Sigmoid colon (tissue), 7 donors: ENCODE results near the gene METTL26. TPM values are rescaled to one million over a fixed set of nuclear protein-coding genes. Genes with fewer than 3 reads are reported as not detected.

Experiments
- DNase-seq: peaks from one replicate; pipeline ENCODE4 v3.0.0-alpha.2; 2019
- H3K27ac ChIP-seq, 4 donors: fragments of 200-600 bp; sonication (generic); one replicate each; pipeline ENCODE4 v1.5.1; 2016 to 2019; ENCODE audit warnings: mild to moderate bottlenecking in 1 of 4
- H3K27me3 ChIP-seq, 3 donors: fragments of 200-600 bp; sonication (generic); one replicate each; pipeline ENCODE4 v1.5.1; 2019; ENCODE audit warnings: mild to moderate bottlenecking in 1 of 3
- H3K36me3 ChIP-seq, 4 donors: fragments of 200-600 bp; sonication (generic); one replicate each; pipeline ENCODE4 v1.5.1; 2016 to 2019
- H3K4me1 ChIP-seq, 4 donors: fragments of 200-600 bp; sonication (generic); one replicate each; pipeline ENCODE4 v1.5.1; 2017 to 2019
- H3K4me3 ChIP-seq, 4 donors: fragments of 200-600 bp; sonication (generic); one replicate each; pipeline ENCODE4 v1.5.1; 2017 to 2019; ENCODE audit warnings: mild to moderate bottlenecking in 2 of 4, moderate library complexity in 1 of 4
- H3K9me3 ChIP-seq, 4 donors: fragments of 200-600 bp in 3 of 4; sonication (generic) in 3 of 4; one replicate each; pipeline versions ENCODE4 v1.5.1 to v1.6.1; 2013 to 2019
- EP300 ChIP-seq, 4 donors: sonication (generic); formaldehyde crosslinking; IDR thresholded peaks; one replicate each; pipeline ENCODE4 v1.6.1; 2017; ENCODE audit warnings: antibody characterized with exemption in 4 of 4
- POLR2A ChIP-seq, 2 donors: fragments of 450-650 bp; IDR thresholded peaks; one replicate each; pipeline ENCODE4 v1.6.1; 2016; ENCODE audit warnings: antibody characterized with exemption in 2 of 2, mild to moderate bottlenecking in 2 of 2, moderate library complexity in 2 of 2
- POLR2AphosphoS5 ChIP-seq, 4 donors: sonication (generic); formaldehyde crosslinking; IDR thresholded peaks; one replicate each; pipeline ENCODE4 v1.6.1; 2017; ENCODE audit warnings: antibody characterized with exemption in 4 of 4
- WGBS, 2 donors: extraction: QIAGEN DNeasy Blood & Tissue Kit; methylation state at CpG; one replicate each; pipeline ENCODE4 v1.1.7; 2013; 5-methylcytosine and 5-hydroxymethylcytosine counted together
- intact Hi-C: fragments of 100-400 bp; cut with DNase I; formaldehyde crosslinking; loops from one replicate; pipeline ENCODE4 v1.15.1; 2023
- polyA plus RNA-seq, 3 donors: library from polyadenylated mRNA; stranded (reverse); fragments of 200-250 nt; gene quantifications; one replicate each; pipeline ENCODE4 v1.2.3, GENCODE V29; 2013
- total RNA-seq, 4 donors: library from RNA; depleted of rRNA; stranded (reverse); fragments of >200 nt; gene quantifications; one replicate each; pipeline ENCODE4 v1.1.0, GENCODE V29; 2016
- TF ChIP-seq, protein P1 (sequence below), 4 experiments: fragments of 450-650 bp in 3 of 4; fragments of 200-600 bp in 1 of 4; IDR thresholded peaks; one replicate each; pipeline ENCODE4 v1.5.1; 2016 to 2019; ENCODE audit warnings: antibody characterized with exemption in 4 of 4, mild to moderate bottlenecking in 3 of 4, moderate library complexity in 2 of 4
- donor health status: healthy with polysubstance abuse.
- donor health status: Bipolar disorder and iron deficiency.
- donor health status: healthy.

Gene METTL26
- total and polyA plus RNA-seq, 7 donors: 79.5 to 163 (median 132) TPM

DNA sequence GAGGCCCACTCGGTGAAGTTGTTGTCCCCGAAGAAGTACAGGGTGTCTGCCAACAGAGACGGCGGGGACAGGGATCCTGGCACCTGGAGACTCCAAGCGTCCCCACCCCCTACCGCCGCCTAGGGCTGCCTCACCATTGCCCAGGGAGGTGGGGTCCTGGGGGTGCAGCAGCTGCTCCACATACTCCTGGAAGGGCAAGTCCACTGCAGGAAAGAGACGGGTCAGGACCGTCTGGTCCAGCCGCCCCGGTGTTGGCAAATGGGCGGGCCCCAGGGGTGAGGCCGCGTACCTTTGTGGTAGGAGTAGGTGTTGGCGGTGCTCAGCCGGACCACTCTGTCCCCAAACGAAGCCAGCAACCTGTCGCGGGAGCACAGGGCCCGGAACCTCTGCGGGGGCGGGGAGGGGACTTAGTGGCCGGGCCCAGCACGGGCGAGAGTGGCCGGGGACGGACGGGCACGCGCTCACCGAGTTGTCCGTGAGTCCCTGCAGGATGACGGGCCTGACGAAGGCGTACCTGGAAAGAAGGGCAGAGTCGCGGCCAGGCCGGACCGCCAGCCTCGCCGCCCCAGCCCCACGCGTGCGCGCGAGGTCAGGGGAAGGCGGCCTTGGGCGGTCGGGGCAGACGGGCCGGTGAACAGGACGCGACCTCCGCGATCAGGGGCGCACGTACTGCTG lies 47.4 kb upstream of the METTL26 start:
- WGBS, 2 donors: 6 to 19% methylated on average over 57 of the region's 57 CpGs
- no peaks in the 10 kb centered on the region for H3K9me3 ChIP-seq
- DNase-seq: no peak
- H3K27me3 ChIP-seq: no peaks in the 10 kb centered on the region
- H3K4me1 ChIP-seq: peaks cover 0 to 70% (median 63%) of the 10 kb centered on the region in 4 donors
- peak overlapping the region; percentile 49 to 83 (median 79) for H3K4me3 ChIP-seq
- intact Hi-C loops: loop anchor here (2.0 to 10.0 kb wide), 2 partner anchors 37 to 1091 kb away; partner anchors contain the start of genes ANTKMT, EME2, MRPS34 and NME3
- peak overlapping the region; percentile 82 to 87 (median 83) for H3K27ac ChIP-seq
- TF ChIP-seq, protein P1, sequence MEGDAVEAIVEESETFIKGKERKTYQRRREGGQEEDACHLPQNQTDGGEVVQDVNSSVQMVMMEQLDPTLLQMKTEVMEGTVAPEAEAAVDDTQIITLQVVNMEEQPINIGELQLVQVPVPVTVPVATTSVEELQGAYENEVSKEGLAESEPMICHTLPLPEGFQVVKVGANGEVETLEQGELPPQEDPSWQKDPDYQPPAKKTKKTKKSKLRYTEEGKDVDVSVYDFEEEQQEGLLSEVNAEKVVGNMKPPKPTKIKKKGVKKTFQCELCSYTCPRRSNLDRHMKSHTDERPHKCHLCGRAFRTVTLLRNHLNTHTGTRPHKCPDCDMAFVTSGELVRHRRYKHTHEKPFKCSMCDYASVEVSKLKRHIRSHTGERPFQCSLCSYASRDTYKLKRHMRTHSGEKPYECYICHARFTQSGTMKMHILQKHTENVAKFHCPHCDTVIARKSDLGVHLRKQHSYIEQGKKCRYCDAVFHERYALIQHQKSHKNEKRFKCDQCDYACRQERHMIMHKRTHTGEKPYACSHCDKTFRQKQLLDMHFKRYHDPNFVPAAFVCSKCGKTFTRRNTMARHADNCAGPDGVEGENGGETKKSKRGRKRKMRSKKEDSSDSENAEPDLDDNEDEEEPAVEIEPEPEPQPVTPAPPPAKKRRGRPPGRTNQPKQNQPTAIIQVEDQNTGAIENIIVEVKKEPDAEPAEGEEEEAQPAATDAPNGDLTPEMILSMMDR (IDR thresholded peaks at IDR 0.05): no peak
- TF ChIP-seq POLR2AphosphoS5 (IDR thresholded peaks at IDR 0.05): no peak
- no peak for TF ChIP-seq POLR2A (IDR thresholded peaks at IDR 0.05)
- no peak for TF ChIP-seq EP300 (IDR thresholded peaks at IDR 0.05)
- peaks cover 14 to 41% (median 21%) of the 10 kb centered on the region in 4 donors for H3K36me3 ChIP-seq

GRCh38 chr16:682493-683395 lies 46.6 kb upstream of the METTL26 start:
- 68 to 87% methylated on average over 36 of the region's 36 CpGs for WGBS, 2 donors
- intact Hi-C loops: loop anchor here (10.0 kb wide), 1 partner anchor 1092 kb away; the partner anchor contains the start of genes EME2, MRPS34 and NME3
- no peak for TF ChIP-seq POLR2A (IDR thresholded peaks at IDR 0.05)
- TF ChIP-seq, protein P1 (IDR thresholded peaks at IDR 0.05): peak in 1 of 4 experiments; percentile 5
- no peak for TF ChIP-seq POLR2AphosphoS5 (IDR thresholded peaks at IDR 0.05)
- H3K9me3 ChIP-seq: no peaks in the 10 kb centered on the region
- peaks cover 14 to 39% (median 21%) of the 10 kb centered on the region in 4 donors for H3K36me3 ChIP-seq
- peak overlapping the region in 2 of 4 donors; percentile 82 to 83 for H3K4me3 ChIP-seq
- H3K4me1 ChIP-seq: peaks cover 0 to 64% (median 61%) of the 10 kb centered on the region in 4 donors
- no peak overlapping the region for H3K27ac ChIP-seq
- no peaks in the 10 kb centered on the region for H3K27me3 ChIP-seq
- DNase-seq: peak; percentile 74

DNA sequence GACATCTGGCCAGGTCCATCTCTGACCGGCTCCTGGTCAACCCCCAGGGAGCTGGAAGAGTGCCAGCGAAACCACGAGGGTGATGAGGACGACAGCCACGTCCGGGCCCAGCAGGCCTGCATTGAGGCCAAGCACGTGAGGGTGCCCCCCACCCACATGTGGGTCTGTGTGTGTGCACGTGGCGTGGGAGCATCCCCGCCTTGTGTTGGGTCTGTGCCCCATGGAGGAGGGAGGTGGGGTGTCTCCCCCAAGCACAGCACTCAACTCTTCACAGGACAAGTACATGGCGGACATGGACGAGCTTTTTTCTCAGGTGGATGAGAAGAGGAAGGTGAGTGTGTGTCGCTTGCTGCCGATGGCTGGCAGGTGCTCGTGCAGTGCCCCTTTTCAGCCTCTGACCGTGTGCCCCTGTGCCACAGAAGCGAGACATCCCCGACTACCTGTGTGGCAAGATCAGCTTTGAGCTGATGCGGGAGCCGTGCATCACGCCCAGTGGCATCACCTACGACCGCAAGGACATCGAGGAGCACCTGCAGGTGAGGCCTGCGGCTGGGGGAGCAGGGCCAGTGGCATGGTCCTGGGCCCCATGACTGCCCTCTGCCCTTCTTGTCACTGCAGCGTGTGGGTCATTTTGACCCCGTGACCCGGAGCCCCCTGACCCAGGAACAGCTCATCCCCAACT lies 45.8 kb upstream of the METTL26 start:
- intact Hi-C loops: loop anchor here (10.0 kb wide), 1 partner anchor 1093 kb away; the partner anchor contains the start of genes EME2, MRPS34 and NME3
- Histone ChIP-seq H3K4me3 (peak overlapping the region in 2 of 4 donors; percentile 93 to 95), H3K27ac (peak overlapping the region in 1 of 4 donors; percentile 99), H3K36me3 (peaks cover 14 to 31% (median 19%) of the 10 kb centered on the region in 4 donors), H3K4me1 (peaks cover 0 to 64% (median 61%) of the 10 kb centered on the region in 4 donors), H3K9me3 (no peaks in the 10 kb centered on the region), H3K27me3 (no peaks in the 10 kb centered on the region)
- no peak for DNase-seq
- 77 to 83% methylated on average over 28 of the region's 28 CpGs for WGBS, 2 donors
- TF ChIP-seq EP300 (IDR thresholded peaks at IDR 0.05): no peak
- TF ChIP-seq, protein P1 (IDR thresholded peaks at IDR 0.05): no peak

GRCh38 chr16:680967-681745 lies 45.1 kb upstream of the METTL26 start:
- intact Hi-C loops: loop anchor here (1.0 to 10.0 kb wide), 2 partner anchors 92 to 1094 kb away; partner anchors contain the start of genes EME2, MRPS34 and NME3
- H3K36me3 ChIP-seq: peaks cover 14 to 23% (median 17%) of the 10 kb centered on the region in 4 donors
- H3K9me3 ChIP-seq: no peaks in the 10 kb centered on the region
- TF ChIP-seq POLR2AphosphoS5 (IDR thresholded peaks at IDR 0.05) (no peak), POLR2A (IDR thresholded peaks at IDR 0.05) (no peak), EP300 (IDR thresholded peaks at IDR 0.05) (no peak)
- TF ChIP-seq, protein P1 (IDR thresholded peaks at IDR 0.05): no peak
- no peak for DNase-seq
- no peaks in the 10 kb centered on the region for H3K27me3 ChIP-seq
- peak overlapping the region; percentile 72 to 95 (median 86) for H3K4me3 ChIP-seq
- peaks cover 0 to 66% (median 59%) of the 10 kb centered on the region in 4 donors for H3K4me1 ChIP-seq
- H3K27ac ChIP-seq: peak overlapping the region; percentile 94 to 99 (median 96)
- 42 to 50% methylated on average over 44 of the region's 44 CpGs for WGBS, 2 donors
